Measurements from ENCODE around the gene FRAS1.

GRCh38 chr4:78207951-78208350, 150.8 kb downstream of the FRAS1 start:
- no peak for TF ChIP-seq EZH2 (IDR thresholded peaks at IDR 0.05)
- no peak for TF ChIP-seq POLR2AphosphoS5 (IDR thresholded peaks at IDR 0.05; ENCODE audit: borderline replicate concordance, low read depth, low read length)
- no peak for TF ChIP-seq FOXP2 (optimal IDR thresholded peaks at IDR 0.05; ENCODE audit: control extremely low read depth, extremely low read length, insufficient read depth)
